Right ventricle myocardium inferior (tissue), 1 donor: ENCODE data around the gene REEP1. TPM values are rescaled to one million over a fixed set of nuclear protein-coding genes. Genes with fewer than 3 reads are reported as not detected.
"Not testable (repeated sequence)": the region's sequence is repeated elsewhere in the genome, so short reads cannot be mapped to it uniquely, and the experiment has no call there.

Experiments
- ATAC-seq: fragments of 200-7000 bp; cut with Tn5 transposase; one replicate; pipeline ENCODE4 v1.9.1; 2020; ENCODE audit warnings: mild to moderate bottlenecking, moderate library complexity
- DNase-seq: peaks from one replicate; pipeline ENCODE4 v3.0.0; 2021; ENCODE audit errors: missing footprints
- intact Hi-C: fragments of 100-400 bp; cut with DNase I; formaldehyde crosslinking; loops from one replicate; pipeline ENCODE4 v1.11.0; 2022
- total RNA-seq: library from RNA; stranded (reverse); fragmentation: NEBNext Ultra II Directional; extraction: Animal tissue kit (Norgen Biotek cat#: 25700); gene quantifications from one replicate; pipeline ENCODE4 v1.2.1, GENCODE V29; 2021
- donor health status: DM: no; HTN: yes; CAD: no; lungs with severe emphysema.

REEP1 gene
- total RNA-seq, 1 donor from 2014 or later, result 23.6 TPM

DNA sequence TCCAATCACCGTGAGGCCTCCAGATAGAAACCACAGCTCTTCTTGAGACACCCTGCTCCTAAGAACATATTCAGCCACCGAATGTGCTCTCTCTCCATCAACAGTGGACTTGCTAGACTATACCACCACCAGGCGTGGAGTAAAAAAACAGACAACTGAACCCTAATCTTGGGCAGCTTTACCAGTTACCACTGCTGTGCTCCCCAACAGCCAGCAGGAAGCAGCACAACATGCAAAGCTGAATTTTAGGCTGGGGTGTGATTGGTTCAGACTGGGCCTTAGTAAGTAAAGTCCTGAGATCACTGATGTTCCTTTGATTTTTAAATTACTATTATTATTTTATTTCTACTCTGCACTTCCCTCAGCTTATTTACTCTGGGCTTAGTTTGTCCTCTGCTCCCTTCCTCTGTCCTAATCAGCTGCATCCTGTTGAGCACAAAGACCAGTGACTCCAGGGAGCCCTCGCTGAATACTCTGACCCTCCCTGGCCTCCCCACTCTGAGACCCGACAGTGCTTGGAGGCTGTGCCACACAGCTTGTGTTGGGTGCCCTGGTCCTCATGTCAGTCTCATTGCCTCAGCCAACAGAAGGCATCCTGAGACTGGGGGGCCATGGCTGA lies 116.3 kb downstream of the REEP1 start:
- intact Hi-C loops, result loop anchor here (1.0 to 5.0 kb wide), 3 partner anchors 76 to 221 kb away; partner anchors contain the start of gene KDM3A
- ATAC-seq, result no peak
- DNase-seq, result no peak

DNA sequence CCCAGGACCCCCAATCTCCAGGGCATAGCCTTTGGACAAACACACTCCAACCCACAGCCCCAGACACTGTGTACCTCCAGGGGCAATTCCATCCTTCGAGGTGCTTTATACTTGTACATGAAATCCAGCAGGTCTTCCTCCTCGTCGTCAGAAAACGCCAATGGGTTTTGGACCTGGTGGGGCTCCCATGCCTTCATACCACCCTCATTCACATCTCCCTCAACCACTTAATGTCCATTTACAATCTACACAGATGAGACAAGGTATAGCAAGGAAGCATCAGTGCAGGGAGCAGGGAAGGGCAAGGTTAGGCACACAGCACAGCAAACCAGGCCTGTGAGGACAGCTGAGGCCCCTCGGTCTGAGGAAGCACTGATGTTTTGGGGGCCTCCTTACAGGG lies 117.5 kb downstream of the REEP1 start:
- intact Hi-C loops, result loop anchor here (5.0 kb wide), 2 partner anchors 77 to 222 kb away; partner anchors contain the start of gene KDM3A
- no peak for DNase-seq

DNA sequence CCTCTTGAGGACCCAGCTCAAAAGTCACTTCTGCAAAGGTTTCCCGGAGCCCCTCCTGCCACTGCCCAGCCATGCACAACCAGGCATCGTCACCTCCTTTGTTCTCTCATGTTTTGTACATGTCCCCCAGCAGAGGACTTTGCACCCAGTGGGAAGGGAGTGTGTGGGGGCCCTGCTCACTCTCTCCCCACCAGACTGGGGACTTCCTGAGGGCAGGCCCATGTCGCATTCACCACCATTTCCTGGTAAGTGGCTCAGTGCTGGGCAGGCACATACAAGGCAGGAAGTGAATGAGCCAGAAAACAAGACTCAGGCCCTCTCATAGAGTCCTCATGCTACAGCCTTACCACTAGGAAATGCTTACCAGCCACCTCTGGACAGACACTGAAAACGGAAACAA lies 119.3 kb downstream of the REEP1 start:
- no peak for ATAC-seq
- DNase-seq, result no peak
- intact Hi-C loops, result no loop called here

More for the DNA sequence above, 117.5 kb downstream of the REEP1 start:
- no peak for ATAC-seq

DNA sequence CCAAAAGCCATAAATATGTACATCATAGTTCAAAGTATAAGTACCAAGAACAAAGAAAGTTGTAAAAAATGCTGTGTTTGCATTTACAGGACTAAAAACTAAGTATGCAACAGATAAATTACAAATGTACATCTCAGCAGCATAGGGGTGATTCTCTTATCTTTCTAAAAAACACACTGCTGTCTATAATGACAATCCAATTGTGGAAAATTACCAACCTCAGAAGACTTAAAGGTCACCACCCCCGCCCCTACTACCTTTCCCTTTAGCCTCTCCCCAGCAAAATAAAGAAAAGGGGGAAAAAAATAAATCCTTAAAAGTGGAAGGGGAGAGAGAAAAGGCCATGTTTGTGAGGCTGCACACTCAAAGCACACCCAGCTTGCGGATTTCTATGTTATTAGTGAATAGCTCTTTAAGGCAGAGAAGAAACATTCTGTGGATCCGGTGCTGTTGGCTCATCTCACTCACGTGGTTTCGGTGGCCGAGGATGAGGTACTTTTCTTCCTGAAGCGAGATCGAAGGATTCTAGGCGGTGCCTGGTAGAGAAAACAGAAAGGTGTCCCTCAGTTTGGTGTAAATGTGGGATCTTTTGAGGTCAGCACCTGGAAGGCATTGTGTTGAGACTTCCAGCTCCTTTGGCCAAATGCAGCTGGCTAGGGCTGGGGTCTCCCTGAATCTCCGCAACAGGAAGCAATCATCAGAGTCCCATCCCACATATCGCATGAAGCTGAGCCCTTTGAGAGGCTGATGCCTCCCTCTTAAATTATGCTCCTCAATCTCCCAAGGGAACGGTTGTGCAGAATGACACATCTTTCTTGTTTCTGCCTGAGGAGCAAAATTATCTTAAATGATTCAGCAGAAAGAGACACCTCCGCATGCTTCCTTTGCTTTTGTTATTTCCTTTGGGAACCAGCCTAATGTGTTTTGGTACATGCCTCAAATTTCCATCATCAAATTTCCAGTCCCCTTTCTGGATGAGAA lies 120.6 kb downstream of the REEP1 start:
- ATAC-seq (no peak), DNase-seq (no peak)
- intact Hi-C loops, result no loop called here

DNA sequence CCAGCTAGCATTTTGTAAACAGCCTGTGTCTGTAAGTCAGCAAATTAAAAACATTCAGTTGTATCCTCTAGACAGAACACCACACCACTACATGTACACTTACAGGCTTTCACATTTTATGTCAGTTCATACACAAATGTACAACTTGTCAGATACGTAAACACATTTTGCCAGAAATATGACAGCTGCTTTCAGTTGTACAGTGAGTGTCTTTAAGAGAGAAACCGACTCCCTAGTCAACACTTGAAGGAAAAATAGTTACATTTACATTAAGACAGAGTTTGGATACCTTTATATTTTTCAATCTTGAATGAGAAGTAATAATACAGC lies 123.0 kb downstream of the REEP1 start:
- ATAC-seq, result no peak
- intact Hi-C loops, result no loop called here
- no peak for DNase-seq

DNA sequence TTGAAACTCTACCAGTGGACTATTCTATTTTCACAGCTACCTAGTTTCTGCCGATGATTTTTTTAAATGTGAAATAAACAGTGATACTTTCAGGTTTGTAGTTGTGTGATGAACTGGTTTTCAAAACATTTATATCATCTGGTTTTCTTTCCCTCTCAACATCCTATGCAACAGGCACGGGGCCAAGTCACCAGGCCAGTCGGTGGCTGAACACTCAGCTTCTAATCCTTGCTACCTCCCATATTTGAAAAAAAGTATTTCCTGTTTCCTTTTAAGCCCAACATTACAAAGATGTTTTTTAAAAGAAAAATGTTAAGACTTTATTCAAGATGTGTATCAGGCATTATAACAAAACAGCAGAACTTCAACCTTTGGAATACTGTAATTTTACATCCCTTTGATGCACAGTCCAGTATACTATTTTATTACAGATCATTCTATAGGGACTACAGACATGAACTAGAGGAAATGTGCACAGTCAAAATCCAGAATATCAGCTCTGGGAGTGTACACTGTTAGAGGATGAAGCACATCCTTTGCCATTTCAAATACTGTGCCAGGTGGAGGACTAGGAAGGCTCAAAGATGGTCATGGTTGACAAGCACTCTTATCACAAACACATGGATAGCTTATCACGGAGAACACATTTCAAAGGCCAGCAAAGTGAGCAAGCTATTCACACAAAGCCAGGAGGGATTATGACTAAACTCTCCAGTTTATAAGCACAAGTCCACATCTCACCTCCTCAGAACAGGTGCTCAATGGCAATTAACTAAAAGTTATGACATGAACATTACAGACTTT lies 123.5 kb downstream of the REEP1 start:
- DNase-seq, result no peak
- ATAC-seq, result no peak
- intact Hi-C loops, result no loop called here

DNA sequence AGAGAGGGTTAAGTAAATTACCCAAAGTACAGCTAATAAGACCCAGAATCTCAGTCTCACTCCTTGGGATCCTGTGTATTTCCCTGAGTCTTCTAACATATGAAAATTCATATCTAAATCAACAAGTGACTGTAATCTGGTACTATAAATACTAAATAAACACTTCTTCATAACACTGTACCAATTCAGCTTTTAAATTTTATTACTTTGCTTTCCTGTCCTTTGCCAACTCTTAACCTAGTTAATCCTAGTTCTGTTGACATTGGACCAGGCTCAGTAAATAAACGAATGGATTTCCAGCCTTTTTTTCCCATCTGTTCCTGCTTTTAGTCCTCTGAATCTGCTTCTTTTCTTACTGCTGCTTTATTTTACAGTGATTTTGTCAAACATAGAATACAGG lies 124.4 kb downstream of the REEP1 start:
- DNase-seq (no peak), ATAC-seq (no peak)
- intact Hi-C loops, result no loop called here

DNA sequence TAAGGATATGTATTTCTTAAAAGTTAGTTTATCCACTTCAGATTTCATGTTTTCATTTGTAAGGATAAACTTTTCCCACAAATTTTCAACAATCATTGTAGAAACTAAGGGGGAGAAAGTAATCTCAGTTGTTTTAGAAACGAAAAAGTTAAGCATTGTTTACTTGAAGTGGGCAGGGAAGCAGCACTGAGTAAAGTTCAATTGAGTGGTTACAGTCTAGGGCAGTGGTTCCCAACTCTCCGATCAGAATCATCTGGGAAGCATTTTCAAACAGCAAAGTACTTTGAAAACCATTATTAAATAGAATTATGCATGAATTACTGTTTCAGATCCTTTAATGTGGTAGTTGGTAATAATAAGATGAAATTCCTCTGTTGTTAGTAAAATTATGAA lies 125.6 kb downstream of the REEP1 start:
- no peak for DNase-seq
- no peak for ATAC-seq
- intact Hi-C loops, result no loop called here

DNA sequence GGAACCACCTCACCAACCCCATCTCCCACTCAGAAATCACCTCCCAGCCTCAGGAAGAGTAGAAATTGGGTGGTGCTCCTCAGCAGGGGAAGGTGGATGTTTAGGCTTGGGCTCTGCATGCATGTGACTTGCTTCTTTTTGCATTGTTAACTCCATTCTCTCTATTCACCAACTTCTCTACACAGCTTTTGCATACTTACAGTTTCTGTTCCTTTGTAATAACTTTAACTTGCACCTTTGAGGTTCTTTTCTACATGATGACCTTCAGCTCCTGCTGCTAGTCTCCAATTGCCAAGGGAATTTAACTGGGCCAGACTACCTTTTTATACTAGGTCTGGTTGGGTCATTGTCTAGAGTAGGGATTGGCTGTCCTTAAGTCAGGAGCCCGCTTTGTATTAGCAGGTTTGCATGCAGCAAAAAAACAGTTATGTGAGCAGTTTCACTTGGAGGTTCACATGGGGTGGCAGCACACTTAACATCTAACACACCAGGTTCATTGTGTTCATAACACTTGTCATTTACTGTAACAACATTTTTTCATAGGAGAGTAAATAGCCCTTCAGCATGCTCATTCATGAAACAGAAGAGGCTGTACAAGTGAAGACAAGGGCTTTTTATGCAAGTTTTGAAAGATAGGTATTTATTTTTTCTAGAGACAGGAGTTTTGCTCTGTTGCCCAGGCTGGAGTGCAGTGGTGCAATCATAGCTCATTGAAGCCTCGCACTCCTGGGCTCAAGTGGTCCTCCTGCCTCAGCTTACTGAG lies 126.2 kb downstream of the REEP1 start:
- intact Hi-C loops, result no loop called here
- DNase-seq, result no peak
- no peak for ATAC-seq

DNA sequence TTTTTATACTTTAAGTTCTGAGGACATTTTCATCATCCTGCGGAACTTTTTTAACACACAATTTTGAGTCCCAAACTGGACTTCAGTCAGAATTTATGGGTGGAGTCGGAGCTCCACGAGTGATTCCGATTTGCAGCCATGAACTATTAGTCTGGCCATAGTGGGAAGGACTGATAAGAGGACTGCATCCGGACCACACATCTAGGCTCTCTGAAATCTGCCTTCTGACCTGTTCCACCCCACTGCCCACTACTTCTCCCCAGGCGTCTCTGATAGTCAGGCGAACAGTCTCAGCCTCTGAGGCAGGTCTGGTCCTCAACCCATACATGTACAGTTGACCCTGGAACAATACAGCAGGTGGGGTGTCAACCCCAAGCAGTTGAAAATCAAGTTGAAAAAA lies 133.0 kb downstream of the REEP1 start:
- intact Hi-C loops, result no loop called here
- DNase-seq (no peak), ATAC-seq (no peak)

DNA sequence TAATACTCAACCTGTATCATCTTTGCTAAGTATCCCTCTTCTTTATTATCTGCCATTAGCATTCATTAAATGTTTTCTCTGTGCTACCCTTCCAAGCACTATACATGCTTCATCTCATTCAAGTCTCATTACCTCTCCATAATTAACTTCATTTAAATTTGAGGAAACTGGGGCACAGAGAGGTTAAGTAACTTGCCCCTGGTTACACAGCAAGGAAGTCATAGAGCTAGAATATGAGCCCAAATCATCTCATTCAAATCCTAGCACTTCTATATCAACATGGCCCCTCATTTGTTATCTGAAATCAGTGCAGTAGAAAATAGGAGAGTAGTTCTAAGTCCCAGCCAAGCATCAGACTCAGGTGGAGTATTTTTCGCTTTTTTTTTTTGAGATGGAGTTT lies 133.8 kb downstream of the REEP1 start:
- DNase-seq, result no peak
- intact Hi-C loops, result no loop called here
- no peak for ATAC-seq

DNA sequence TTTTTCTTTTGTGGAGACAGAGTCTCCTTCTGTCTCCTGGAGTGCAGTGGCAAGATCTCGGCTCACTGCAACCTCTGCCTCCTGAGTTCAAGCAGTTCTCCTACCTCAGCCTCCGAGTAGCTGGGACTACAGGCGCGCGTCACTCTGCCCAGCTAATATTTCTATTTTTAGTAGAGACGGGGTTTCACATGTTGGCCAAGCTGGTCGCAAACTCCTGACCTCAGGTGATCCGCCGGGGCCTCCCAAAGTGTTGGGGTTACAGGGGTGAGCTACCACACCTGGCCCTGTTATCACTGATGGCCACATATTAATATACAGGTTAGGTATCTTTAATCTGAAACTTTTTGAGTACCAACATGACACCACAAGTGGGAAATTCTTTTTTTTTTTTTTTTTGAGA lies 134.7 kb downstream of the REEP1 start:
- intact Hi-C loops, result no loop called here
- ATAC-seq (no peak), DNase-seq (no peak)

DNA sequence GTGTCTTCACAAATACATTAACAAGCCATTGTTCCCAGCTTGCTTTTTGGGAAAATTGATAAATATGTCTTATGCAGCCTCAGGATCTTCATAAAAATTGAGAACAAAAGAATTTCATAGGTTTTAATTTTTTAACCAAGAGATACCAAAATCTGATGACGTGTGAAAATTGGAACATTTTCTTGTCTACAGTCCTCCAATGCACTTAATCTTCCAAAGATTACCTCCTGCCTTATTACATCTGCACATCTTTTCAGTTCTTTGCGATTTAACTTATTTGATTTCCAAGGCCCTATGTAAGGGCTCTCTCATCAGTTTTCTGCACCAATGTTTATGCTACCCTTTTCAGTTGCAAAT lies 135.1 kb downstream of the REEP1 start:
- no peak for ATAC-seq
- intact Hi-C loops, result no loop called here
- DNase-seq, result no peak

DNA sequence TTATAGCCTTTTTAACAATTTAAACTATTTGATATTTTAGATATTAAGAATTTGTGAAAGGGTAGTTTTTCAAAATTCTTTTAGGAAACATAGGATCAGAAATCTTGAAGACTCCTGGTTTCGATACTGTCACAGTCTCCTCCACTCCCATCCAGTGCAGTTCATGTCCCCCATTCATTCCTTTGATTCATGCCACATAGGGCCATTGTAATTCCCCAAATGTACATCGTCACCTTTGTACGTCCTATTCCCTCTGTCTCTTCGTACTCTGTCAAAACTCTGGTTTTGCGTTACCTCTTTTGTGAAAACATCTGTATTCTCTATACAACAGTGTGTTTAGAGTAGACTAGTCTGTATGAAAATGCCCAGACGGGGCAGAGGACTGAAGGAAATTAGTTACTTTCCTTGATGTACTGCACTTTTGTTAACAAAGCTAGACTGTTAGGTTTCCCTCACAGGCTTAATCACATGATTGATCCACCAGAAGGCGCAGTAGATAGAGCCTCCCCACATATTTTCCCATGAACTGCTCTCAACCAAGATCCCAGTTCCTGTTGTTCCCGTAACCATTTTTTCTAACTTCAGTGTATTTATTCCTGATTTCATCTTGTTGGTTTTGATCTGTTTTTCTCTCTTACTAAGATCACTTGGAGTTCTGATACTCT lies 135.6 kb downstream of the REEP1 start:
- intact Hi-C loops, result no loop called here
- ATAC-seq, result no peak
- no peak for DNase-seq

DNA sequence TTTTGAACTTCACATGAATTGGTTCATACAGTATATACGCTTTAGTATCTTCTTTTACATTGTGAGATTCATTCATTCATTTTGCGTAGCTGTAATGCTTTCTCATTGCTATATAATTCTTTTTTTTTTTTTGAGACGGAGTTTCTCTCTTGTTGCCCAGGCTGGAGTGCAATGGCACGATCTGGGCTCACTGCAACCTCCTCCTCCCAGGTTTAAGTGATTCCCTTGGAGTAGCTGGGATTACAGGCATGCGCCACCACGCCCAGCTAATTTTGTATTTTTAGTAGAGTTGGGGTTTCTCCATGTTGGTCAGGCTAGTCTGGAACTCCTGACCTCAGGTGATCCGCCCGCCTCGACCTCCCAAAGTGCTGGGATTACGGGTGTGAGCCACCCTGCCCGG lies 136.9 kb downstream of the REEP1 start:
- intact Hi-C loops, DNase-seq, ATAC-seq: not testable (repeated sequence)

DNA sequence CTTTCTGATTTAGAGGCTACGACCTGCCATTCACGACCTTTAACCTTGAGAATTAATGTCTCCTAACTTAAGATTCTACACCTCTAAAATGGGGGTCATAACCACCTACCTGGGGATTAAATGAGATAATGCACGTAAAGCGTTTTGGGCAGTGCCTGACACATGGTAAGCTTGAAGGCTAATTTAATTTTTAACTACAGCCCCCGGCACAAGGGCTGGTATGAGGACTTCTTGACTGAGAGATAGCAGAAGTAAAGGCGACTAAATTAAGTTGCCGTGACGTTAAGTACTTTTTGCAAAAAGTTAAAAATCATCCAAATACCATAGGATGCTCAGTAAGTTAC lies 137.6 kb downstream of the REEP1 start:
- intact Hi-C loops, result loop anchor here (10.0 kb wide), 1 partner anchor 545 kb away; no protein-coding TSS in a partner anchor
- ATAC-seq, result no peak
- DNase-seq, result no peak

DNA sequence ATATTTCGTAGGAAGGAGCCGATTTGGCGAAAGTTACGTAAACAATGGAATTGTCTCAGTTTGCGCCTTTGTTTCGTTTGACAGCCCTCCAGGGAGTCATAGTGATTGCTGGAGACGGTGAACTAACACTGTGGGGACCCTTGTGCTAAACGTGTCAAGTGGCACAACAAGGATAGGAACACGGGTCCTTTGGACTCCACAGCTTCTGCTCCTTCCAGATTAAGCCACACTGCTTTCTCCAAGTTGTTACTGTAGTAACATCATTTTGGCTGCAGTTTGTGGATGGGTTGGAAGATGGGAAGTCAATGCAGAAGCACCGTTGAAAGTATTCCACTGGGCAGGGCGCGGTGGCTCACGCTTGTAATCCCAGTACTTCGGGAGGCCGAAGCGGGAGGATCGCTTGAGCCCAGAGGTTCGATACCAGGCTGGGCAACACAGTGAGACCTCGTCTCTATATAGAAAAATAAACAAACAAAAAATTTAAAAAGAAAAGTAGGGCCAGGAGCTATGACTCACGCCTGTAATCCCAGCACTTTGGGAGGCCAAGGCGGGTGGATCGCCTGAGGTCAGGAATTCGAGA lies 141.5 kb downstream of the REEP1 start:
- no peak for ATAC-seq
- intact Hi-C loops, result loop anchor here (10.0 kb wide), 1 partner anchor 549 kb away; no protein-coding TSS in a partner anchor
- no peak for DNase-seq
